Kidney (tissue), 14 donors: Measurements from ENCODE around the gene PCSK9. TPM values are rescaled to one million over a fixed set of nuclear protein-coding genes. Genes with fewer than 3 reads are reported as not detected.

Source experiments
- DNase-seq, 5 donors: peaks; one replicate each; pipeline ENCODE4 v3.0.0-alpha.2; 2013 to 2020
- FAIRE-seq: peaks from 2 replicates; lab custom pipeline; 2012; peaks lifted over from hg19 to GRCh38; lab: Jason Lieb, UNC
- H3K27ac ChIP-seq, 2 donors: one replicate each; pipeline ENCODE4 v1.7.0; 2013; ENCODE audit warnings: low read depth in 2 of 2, low read length in 2 of 2, inconsistent platforms in 1 of 2
- H3K27me3 ChIP-seq: one replicate; pipeline ENCODE4 v1.7.1; 2013; ENCODE audit warnings: low read length, inconsistent platforms; ENCODE audit not compliant: control insufficient read depth, insufficient read depth
- H3K36me3 ChIP-seq, 3 donors: one replicate each; pipeline versions ENCODE4 v1.7.0 to v1.7.1; 2013; ENCODE audit warnings: low read length in 3 of 3, control low read depth in 1 of 3, inconsistent platforms in 1 of 3; ENCODE audit not compliant: insufficient read depth in 3 of 3, control insufficient read depth in 2 of 3
- H3K4me1 ChIP-seq, 3 donors: one replicate each; pipeline versions ENCODE4 v1.7.0 to v1.7.1; 2013; ENCODE audit warnings: low read length in 3 of 3, inconsistent platforms in 1 of 3, low read depth in 1 of 3; ENCODE audit not compliant: control insufficient read depth in 2 of 3, insufficient read depth in 2 of 3
- H3K4me3 ChIP-seq, 3 donors: one replicate each; pipeline versions ENCODE4 v1.7.0 to v1.8.1; 2013; ENCODE audit warnings: low read length in 3 of 3, control low read depth in 1 of 3, inconsistent platforms in 1 of 3
- H3K9ac ChIP-seq, 3 donors: one replicate each; pipeline versions ENCODE4 v1.7.0 to v1.7.1; 2013; ENCODE audit warnings: low read length in 3 of 3, control low read depth in 1 of 3, inconsistent platforms in 1 of 3
- H3K9me3 ChIP-seq, 3 donors: one replicate each; pipeline versions ENCODE4 v1.7.0 to v1.7.1; 2013; ENCODE audit warnings: low read length in 3 of 3, control low read depth in 1 of 3, inconsistent platforms in 1 of 3; ENCODE audit not compliant: control insufficient read depth in 2 of 3, insufficient read depth in 1 of 3
- intact Hi-C: fragments of 100-400 bp; cut with DNase I; formaldehyde crosslinking; loops from one replicate; pipeline ENCODE4 v1.11.1; 2022
- polyA plus RNA-seq: library from polyadenylated mRNA; stranded (reverse); fragments of 350-450 nt; fragmentation: Illumina TruSeq; extraction: RNeasy Lipid Tissue Mini Kit (QIAGEN cat#74804); gene quantifications from one replicate; pipeline ENCODE4 v1.2.3, GENCODE V29; 2014; ENCODE audit warnings: low read depth, low replicate concordance; ENCODE audit not compliant: insufficient read depth
- total RNA-seq: library from RNA; stranded (reverse); fragmentation: NEBNext Ultra II Directional; extraction: Animal tissue kit (Norgen Biotek cat#: 25700); gene quantifications from one replicate; pipeline ENCODE4 v1.2.1, GENCODE V29; 2021
- TF ChIP-seq, protein P1 (sequence below): IDR thresholded peaks from 3 replicates; pipeline ENCODE4 v1.5.1; 2012; ENCODE audit warnings: mild to moderate bottlenecking, moderate library complexity, borderline replicate concordance; ENCODE audit not compliant: insufficient read depth; ENCODE audit errors: extremely low read depth
- donor health status: control.
- donor health status: control.
- donor health status: control.
- donor health status: control.
- donor health status: control.
- donor health status: DM: yes; HTN: yes; CAD: no.
- donor health status: Normal renal cell carcinoma (clear cell type).

Gene PCSK9
- total and polyA plus RNA-seq, 2 donors from 2014 or later = 0.13 to 0.28 TPM

DNA sequence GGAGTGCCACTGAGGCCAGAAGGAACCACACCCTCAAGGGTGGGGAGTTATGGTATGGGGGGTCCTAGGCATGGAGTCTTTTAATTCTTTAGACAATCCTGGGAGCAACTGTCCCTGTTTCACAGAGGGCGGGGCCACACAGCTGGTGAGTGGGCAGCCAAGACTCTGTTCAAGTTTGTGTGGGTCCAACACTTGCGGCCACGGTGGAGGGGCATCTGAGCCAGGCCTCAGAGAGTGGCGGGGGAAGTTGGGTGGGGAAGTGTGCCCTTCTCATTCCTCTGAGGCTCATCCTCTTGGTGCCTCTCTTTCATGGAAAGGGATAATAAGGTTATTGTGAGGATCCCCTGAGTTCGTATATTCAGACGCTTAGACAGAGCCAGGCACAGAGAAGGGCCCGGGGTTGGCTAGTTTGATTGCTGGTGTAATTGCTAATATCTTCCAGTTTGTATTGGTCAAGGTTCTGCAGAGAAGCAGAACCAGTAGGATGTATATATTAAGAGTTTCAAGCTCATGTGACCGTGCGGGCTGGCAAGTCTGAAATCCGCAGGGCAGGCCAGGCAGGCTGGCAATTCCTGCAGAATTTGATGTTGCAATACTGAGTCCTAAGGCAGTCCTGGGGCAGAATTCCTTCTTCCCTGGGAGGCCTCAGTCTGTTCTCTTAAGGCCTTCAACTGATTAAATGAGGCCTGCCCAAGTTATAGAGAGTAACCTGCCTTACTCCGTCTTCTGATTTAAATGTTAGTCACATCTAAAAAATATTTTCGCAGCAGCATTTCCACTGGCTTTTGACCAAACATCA is 15.9 kb downstream of the PCSK9 start:
- intact Hi-C loops = no loop called here
- TF ChIP-seq, protein P1, sequence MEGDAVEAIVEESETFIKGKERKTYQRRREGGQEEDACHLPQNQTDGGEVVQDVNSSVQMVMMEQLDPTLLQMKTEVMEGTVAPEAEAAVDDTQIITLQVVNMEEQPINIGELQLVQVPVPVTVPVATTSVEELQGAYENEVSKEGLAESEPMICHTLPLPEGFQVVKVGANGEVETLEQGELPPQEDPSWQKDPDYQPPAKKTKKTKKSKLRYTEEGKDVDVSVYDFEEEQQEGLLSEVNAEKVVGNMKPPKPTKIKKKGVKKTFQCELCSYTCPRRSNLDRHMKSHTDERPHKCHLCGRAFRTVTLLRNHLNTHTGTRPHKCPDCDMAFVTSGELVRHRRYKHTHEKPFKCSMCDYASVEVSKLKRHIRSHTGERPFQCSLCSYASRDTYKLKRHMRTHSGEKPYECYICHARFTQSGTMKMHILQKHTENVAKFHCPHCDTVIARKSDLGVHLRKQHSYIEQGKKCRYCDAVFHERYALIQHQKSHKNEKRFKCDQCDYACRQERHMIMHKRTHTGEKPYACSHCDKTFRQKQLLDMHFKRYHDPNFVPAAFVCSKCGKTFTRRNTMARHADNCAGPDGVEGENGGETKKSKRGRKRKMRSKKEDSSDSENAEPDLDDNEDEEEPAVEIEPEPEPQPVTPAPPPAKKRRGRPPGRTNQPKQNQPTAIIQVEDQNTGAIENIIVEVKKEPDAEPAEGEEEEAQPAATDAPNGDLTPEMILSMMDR = no peak
- DNase-seq (no peak), FAIRE-seq (no peak)
- H3K4me3 ChIP-seq = no peak overlapping the region
- H3K9me3 ChIP-seq = no peaks in the 10 kb centered on the region
- H3K9ac ChIP-seq = no peak overlapping the region
- no peaks in the 10 kb centered on the region for H3K27me3 ChIP-seq
- no peaks in the 10 kb centered on the region for H3K36me3 ChIP-seq
- H3K4me1 ChIP-seq = no peaks in the 10 kb centered on the region
- no peak overlapping the region for H3K27ac ChIP-seq

DNA sequence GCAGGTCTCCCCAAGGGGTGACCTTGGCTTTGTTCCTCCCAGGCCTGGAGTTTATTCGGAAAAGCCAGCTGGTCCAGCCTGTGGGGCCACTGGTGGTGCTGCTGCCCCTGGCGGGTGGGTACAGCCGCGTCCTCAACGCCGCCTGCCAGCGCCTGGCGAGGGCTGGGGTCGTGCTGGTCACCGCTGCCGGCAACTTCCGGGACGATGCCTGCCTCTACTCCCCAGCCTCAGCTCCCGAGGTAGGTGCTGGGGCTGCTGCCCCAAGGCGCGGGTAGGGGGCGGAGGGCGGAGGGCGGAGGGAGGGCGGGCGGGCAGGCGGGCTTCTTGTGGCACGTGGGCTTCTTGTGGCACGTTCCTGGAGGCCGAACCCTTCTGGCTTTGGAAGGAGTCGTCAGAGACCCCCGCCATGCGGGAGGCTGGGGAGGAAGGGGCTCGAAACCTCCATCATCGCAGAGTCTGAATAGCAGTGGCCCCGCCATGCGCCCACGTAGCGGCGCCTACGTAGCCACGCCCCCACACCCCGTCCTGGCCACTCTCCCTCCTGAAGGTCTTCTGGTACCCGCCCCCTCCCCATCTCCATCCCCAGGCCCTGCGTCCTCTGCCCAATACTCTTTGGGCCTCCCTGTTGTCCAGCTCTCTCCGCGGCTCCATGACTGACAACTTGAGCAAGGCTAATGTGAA is 16.7 kb downstream of the PCSK9 start:
- no peaks in the 10 kb centered on the region for H3K9me3 ChIP-seq
- no peak overlapping the region for H3K9ac ChIP-seq
- H3K4me1 ChIP-seq = no peaks in the 10 kb centered on the region
- no peaks in the 10 kb centered on the region for H3K36me3 ChIP-seq
- TF ChIP-seq, protein P1 = no peak
- DNase-seq (peak in 1 of 5 donors; percentile 7), FAIRE-seq (no peak)
- H3K4me3 ChIP-seq = no peak overlapping the region
- no peaks in the 10 kb centered on the region for H3K27me3 ChIP-seq
- H3K27ac ChIP-seq = no peak overlapping the region
- intact Hi-C loops = no loop called here

DNA sequence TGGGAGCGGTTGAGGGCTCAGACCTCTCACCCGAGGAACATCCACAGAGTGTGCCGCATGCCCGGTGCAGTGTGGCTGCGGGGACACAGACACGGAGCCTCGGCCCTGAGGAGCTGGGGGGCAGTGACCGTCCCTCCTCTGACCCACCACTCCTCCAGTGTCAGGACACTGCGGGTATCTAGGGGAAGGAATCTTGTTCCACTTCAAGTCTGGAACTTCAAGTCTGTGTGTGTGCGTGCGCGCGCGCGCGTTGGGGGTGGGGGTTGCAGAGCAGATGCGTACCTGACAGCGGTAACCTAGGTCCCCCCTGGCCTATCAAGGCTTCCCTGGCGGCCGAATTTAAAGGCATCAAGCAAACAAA is 17.3 kb downstream of the PCSK9 start:
- H3K4me1 ChIP-seq = no peaks in the 10 kb centered on the region
- no peak overlapping the region for H3K4me3 ChIP-seq
- TF ChIP-seq, protein P1 = no peak
- DNase-seq (peak in 1 of 5 donors; percentile 6), FAIRE-seq (no peak)
- intact Hi-C loops = no loop called here
- H3K36me3 ChIP-seq = no peaks in the 10 kb centered on the region
- H3K9me3 ChIP-seq = no peaks in the 10 kb centered on the region
- H3K27ac ChIP-seq = no peak overlapping the region
- no peak overlapping the region for H3K9ac ChIP-seq
- no peaks in the 10 kb centered on the region for H3K27me3 ChIP-seq
